GM18870 (cell line): ENCODE measurements around the gene RXRA.

ENCODE experiments used
- ATAC-seq: cut with Tn5 transposase; IDR thresholded peaks from one replicate; pipeline ENCODE4 v1.9.1; 2021; ENCODE audit warnings: moderate library complexity; ENCODE audit not compliant: unreplicated experiment

RXRA gene

GRCh38 chr9:134459573-134459972 lies 133.3 kb downstream of the RXRA start:
- ATAC-seq: no peak

DNA sequence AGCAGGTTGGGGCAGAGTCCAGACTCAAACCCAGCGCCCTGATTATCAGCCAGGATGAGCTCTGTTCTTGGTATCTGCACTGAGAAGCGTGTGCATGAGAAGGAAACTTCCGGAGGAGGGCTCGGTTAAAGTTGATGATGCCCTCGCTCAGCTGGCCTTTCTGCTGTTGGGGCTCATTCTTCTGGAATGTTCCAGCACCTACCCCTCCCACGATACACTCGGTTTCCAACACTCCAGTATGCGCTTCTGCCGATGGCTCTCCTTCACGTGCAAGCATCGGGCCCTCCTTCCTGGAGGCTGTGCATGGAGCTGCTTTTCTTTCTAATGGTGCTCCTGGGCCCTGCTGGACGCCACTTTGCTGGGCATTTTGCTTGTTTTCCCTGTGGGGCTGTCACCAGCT lies 134.0 kb downstream of the RXRA start:
- ATAC-seq: no peak

DNA sequence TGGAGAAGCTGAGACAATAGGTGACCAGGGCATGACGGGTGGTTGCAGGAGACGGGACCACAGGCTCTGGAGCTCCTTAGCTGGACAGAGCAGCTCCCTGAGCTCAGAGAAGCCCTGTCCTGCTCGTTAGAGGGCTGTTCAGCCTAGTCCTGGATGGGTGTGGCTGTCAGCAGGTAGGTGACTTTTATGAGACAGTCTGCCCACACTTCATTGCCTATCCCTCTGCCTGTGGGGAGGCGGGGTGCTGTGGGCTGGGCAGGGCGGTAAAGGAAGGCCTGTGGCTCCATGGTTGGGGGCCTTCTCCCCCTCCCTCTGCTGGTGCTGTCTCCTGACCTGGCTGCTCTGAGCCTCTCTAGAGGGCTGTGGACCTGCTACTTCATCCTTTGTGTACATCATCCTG lies 134.6 kb downstream of the RXRA start:
- no peak for ATAC-seq

GRCh38 chr9:134461426-134461982 lies 135.2 kb downstream of the RXRA start:
- ATAC-seq: no peak

GRCh38 chr9:134462318-134462717 lies 136.1 kb downstream of the RXRA start:
- ATAC-seq: no peak

DNA sequence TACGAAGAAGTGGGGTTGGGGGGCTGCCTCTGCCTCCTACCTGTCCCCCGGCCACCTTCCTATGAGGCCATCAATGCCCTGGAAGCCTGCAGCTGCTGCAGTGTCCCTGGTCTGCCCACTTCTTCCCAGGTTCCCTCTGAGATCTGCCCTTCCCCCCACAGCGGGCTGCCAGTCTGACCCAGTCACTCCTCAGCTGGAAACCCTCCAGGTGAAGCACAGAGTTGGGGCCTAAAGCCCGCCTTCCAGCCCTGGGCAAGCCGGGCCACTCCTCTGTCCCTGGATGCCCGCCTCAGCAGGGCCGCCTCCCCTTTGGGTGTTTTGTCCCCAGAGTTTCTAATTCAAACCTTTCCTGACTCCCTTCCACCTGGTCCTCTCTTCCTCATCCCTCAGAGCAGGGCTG lies 137.0 kb downstream of the RXRA start:
- ATAC-seq: no peak

- no peak for ATAC-seq
Observed at GRCh38 chr9:134466869-134467616, 140.8 kb downstream of the RXRA start.

DNA sequence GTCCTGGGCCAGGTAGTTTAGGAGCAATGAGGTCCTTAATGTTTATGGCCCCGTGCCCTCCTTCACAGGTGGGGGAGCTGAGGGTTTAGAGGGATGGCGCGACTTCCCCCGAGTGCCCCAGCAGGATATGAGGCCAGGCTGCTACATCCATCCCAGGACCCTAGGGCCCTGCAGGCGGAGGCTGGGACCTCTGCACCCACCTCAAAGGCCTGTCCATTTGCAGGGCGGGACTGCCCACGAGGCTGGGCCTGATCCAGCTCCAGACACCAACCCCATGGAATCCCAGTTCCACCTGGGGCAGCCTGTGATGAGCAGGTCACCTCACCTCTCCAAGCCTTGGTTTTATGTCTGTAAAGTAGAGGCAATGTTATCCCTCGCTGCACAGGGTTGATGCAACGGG lies 142.1 kb downstream of the RXRA start:
- ATAC-seq: no peak

DNA sequence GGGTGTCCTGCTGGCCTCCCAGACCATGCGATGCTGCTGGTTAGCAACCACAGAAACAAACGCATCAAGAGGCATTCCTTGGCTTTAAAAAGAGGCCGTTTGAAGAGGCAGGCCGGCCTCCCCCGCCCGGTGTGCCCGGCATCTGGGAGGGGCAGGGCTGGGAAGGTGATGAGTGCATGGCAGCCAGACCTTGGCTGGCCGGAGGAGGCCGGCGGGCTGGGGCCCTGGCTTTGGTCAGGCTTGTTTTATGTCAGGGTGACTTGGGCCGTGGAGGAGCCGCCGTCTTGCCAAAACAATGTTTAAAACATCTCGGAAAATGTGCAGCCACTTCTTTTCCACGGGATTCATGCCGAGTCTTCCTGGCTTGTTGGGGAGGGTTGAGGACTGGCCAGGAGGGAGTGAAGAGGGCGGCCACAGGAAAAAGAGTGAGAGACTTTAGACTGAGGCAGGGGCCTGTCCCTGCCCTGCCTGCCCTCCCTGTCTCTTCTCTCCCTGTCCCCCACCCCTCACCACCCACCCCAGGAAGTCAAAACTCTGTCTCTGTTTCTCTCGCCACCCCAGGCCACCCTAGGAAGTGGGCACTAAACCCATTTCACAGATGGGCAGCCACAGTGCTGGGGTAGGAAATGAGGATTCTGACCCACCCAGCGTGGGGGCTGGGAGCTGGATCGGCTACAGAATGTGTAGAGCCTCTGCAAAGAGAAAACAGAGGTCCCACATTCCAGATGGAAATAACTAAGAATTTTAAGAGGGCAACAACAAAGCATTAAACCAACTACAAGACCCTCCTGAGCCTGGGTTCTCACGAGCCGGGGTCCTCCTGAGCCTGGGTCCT lies 143.0 kb downstream of the RXRA start:
- ATAC-seq: no peak

GRCh38 chr9:134472256-134472655 lies 146.0 kb downstream of the RXRA start:
- no peak for ATAC-seq

DNA sequence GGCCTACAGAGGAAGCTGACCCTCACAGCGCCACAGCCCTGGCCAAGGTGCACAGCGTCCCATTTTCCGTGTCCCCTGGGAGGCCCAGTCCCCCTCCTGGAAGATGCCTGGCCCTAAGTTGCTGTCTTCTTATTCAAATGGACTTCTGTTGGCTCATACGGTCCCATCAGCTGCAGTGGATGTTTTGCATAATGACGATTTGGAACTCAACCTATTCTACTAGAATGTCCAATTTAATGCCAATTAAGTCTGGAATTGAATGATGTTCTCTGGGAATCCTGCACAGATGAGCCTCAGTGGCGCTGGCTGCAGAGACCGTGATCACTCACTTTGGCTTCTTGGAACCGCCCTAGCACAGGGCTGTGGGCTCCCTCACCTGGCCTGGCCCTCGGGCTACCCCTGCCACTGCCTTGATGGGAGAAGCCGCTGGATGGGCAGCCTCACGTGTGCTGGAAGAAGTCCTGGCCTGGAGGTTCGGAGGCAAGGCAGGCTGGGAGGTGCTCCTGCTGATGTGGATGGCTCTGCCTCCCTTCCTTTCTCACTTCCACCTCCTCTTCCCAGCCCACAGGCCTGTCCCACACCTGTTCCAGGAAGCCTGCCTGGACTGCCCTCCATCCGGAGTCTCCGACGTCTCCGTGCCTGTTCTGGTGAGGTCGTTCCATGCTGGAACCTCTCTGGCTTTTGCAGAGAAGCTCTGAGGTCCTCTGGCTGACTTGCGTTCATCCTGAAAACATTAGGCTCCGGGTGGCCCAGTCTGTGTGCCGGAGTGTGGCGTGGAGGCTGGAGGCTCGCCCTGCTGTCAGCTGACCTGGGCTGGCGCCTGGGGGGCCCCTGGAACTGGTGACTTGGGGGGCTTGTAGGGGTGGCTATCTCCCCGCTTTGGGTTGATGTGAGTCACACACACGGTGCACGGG lies 147.1 kb downstream of the RXRA start:
- ATAC-seq: no peak

- ATAC-seq: no peak
Observed at GRCh38 chr9:134474055-134474370, 147.8 kb downstream of the RXRA start.

GRCh38 chr9:134475011-134475790 lies 148.9 kb downstream of the RXRA start:
- no peak for ATAC-seq

GRCh38 chr9:134476272-134476941 lies 150.2 kb downstream of the RXRA start:
- no peak for ATAC-seq

DNA sequence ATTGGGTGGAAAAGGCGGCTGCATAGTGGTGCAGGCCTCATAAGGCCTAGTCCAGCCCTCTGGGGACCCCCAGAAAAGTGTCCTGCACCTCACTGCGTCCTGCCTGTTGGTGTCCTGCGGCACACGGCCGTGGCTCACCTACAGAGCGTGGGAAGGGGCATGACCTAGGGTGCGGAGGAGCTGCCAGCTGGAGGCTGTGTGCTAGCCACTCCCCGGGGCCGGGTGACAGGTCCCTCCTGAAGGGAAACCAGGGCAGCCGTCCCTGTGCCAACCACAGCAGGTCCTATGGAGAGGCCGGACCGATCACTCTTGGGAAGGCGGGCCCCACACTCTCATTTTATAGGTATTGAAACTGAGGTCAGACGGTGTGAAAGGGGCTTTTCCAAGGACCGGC lies 150.7 kb downstream of the RXRA start:
- no peak for ATAC-seq

- ATAC-seq: no peak
Observed at GRCh38 chr9:134477342-134477925, 151.2 kb downstream of the RXRA start.

- ATAC-seq: no peak
Observed at GRCh38 chr9:134477927-134478326, 151.7 kb downstream of the RXRA start.

GRCh38 chr9:134481762-134482161 lies 155.5 kb downstream of the RXRA start:
- no peak for ATAC-seq

- ATAC-seq: no peak
Observed at GRCh38 chr9:134482226-134482625, 156.0 kb downstream of the RXRA start.
